ENCODE measurements around the gene FAM156B. TPM values are rescaled to one million over a fixed set of nuclear protein-coding genes. Genes with fewer than 3 reads are reported as not detected.
"Not testable (repeated sequence)": the region's sequence is repeated elsewhere in the genome, so short reads cannot be mapped to it uniquely, and the experiment has no call there.

The FAM156B gene
- total RNA-seq, 3 donors from 2014 or later (not counting 1 experiment from before 2014, with no cell fraction given), result 11.2 to 14.3 (median 13.8) TPM

GRCh38 chrX:52867610-52868348 lies 29.4 kb upstream of the FAM156B start, which contains the start of gene XAGE3:
Gene XAGE3 (minus strand): TSS chrX:52868083. CDS start chrX:52867133, 950 bp downstream.
- Mint-ChIP-seq H3K27me3 (ENCODE audit: low read depth in 2 of 2) (peaks cover 9 to 65% of the 10 kb centered on the region in 2 donors), H3K4me3 (no peak within 1 kb of the TSS), H3K4me1 (no peaks in the 10 kb centered on the region), H3K9me3 (no peaks in the 10 kb centered on the region), H3K36me3 (no peaks in the 10 kb centered on the region), H3K27ac (no peak within 1 kb of the TSS)
- WGBS (ENCODE audit: insufficient coverage), result 91% methylated on average over 35 of the region's 35 CpGs
- TF ChIP-seq CTCF (IDR thresholded peaks at IDR 0.05), result no peak
- Histone ChIP-seq H3K4me1 (ENCODE audit: control insufficient read depth, insufficient read depth, low read length) (no peaks in the 10 kb centered on the region), H3K4me3 (ENCODE audit: low read length) (no peak within 1 kb of the TSS), H3K9me3 (ENCODE audit: control insufficient read depth, insufficient read depth, low read length) (no peaks in the 10 kb centered on the region), H3K36me3 (ENCODE audit: control insufficient read depth, insufficient read depth, low read length) (no peaks in the 10 kb centered on the region), H3K27ac (ENCODE audit: low read length) (no peak within 1 kb of the TSS), H3K27me3 (ENCODE audit: control insufficient read depth, insufficient read depth, low read length) (no peaks in the 10 kb centered on the region)
- ATAC-seq (no peak), DNase-seq (no peak)
- intact Hi-C loops (cut with micrococcal nuclease), result no loop called here

GRCh38 chrX:52870046-52870445 lies 27.1 kb upstream of the FAM156B start:
- no peak overlapping the region for H3K4me3 Mint-ChIP-seq
- no peaks in the 10 kb centered on the region for H3K9me3 Mint-ChIP-seq
- 83% methylated on average over 1 of the region's 1 CpG for WGBS (ENCODE audit: insufficient coverage)
- Histone ChIP-seq H3K9me3 (ENCODE audit: control insufficient read depth, insufficient read depth, low read length) (no peaks in the 10 kb centered on the region), H3K36me3 (ENCODE audit: control insufficient read depth, insufficient read depth, low read length) (no peaks in the 10 kb centered on the region), H3K27me3 (ENCODE audit: control insufficient read depth, insufficient read depth, low read length) (no peaks in the 10 kb centered on the region), H3K27ac (ENCODE audit: low read length) (no peak overlapping the region), H3K4me1 (ENCODE audit: control insufficient read depth, insufficient read depth, low read length) (no peaks in the 10 kb centered on the region), H3K4me3 (ENCODE audit: low read length) (no peak overlapping the region)
- DNase-seq (no peak), ATAC-seq (no peak)
- no peaks in the 10 kb centered on the region for H3K4me1 Mint-ChIP-seq
- H3K27me3 Mint-ChIP-seq (ENCODE audit: low read depth in 2 of 2), result peaks cover 9 to 47% of the 10 kb centered on the region in 2 donors
- no peak for TF ChIP-seq CTCF (IDR thresholded peaks at IDR 0.05)
- H3K36me3 Mint-ChIP-seq, result no peaks in the 10 kb centered on the region
- H3K27ac Mint-ChIP-seq, result no peak overlapping the region
- intact Hi-C loops (cut with micrococcal nuclease), result no loop called here

- H3K4me1 ChIP-seq (ENCODE audit: control insufficient read depth, insufficient read depth, low read length); H3K4me3 ChIP-seq (ENCODE audit: low read length); H3K36me3 ChIP-seq (ENCODE audit: control insufficient read depth, insufficient read depth, low read length); ATAC-seq; H3K27ac ChIP-seq (ENCODE audit: low read length); H3K9me3 ChIP-seq (ENCODE audit: control insufficient read depth, insufficient read depth, low read length); DNase-seq; intact Hi-C loops (cut with micrococcal nuclease); H3K4me3 Mint-ChIP-seq; H3K27me3 ChIP-seq (ENCODE audit: control insufficient read depth, insufficient read depth, low read length); H3K27ac Mint-ChIP-seq; H3K4me1 Mint-ChIP-seq; H3K36me3 Mint-ChIP-seq; H3K9me3 Mint-ChIP-seq: not testable (repeated sequence)
- H3K27me3 Mint-ChIP-seq (ENCODE audit: low read depth in 2 of 2), result peaks cover 11 to 53% of the 10 kb centered on the region in 2 donors
Observed at GRCh38 chrX:52873825-52874224, 23.3 kb upstream of the FAM156B start.

GRCh38 chrX:52874661-52875060 lies 22.5 kb upstream of the FAM156B start:
- Histone ChIP-seq H3K4me1 (ENCODE audit: control insufficient read depth, insufficient read depth, low read length) (no peaks in the 10 kb centered on the region), H3K36me3 (ENCODE audit: control insufficient read depth, insufficient read depth, low read length) (no peaks in the 10 kb centered on the region), H3K4me3 (ENCODE audit: low read length) (no peak overlapping the region), H3K9me3 (ENCODE audit: control insufficient read depth, insufficient read depth, low read length) (no peaks in the 10 kb centered on the region), H3K27me3 (ENCODE audit: control insufficient read depth, insufficient read depth, low read length) (no peaks in the 10 kb centered on the region), H3K27ac (ENCODE audit: low read length) (no peak overlapping the region)
- no peak for TF ChIP-seq CTCF (IDR thresholded peaks at IDR 0.05)
- intact Hi-C loops (cut with micrococcal nuclease), result no loop called here
- H3K4me1 Mint-ChIP-seq, result no peaks in the 10 kb centered on the region
- no peak for ATAC-seq
- H3K9me3 Mint-ChIP-seq, result no peaks in the 10 kb centered on the region
- no peak for DNase-seq
- H3K36me3 Mint-ChIP-seq, result no peaks in the 10 kb centered on the region
- peaks cover 11 to 53% of the 10 kb centered on the region in 2 donors for H3K27me3 Mint-ChIP-seq (ENCODE audit: low read depth in 2 of 2)
- no peak overlapping the region for H3K4me3 Mint-ChIP-seq
- 87% methylated on average over 4 of the region's 5 CpGs for WGBS (ENCODE audit: insufficient coverage)
- no peak overlapping the region for H3K27ac Mint-ChIP-seq

- H3K4me3 Mint-ChIP-seq; H3K36me3 ChIP-seq (ENCODE audit: control insufficient read depth, insufficient read depth, low read length); H3K9me3 ChIP-seq (ENCODE audit: control insufficient read depth, insufficient read depth, low read length); H3K36me3 Mint-ChIP-seq; H3K27ac Mint-ChIP-seq; H3K9me3 Mint-ChIP-seq; H3K27ac ChIP-seq (ENCODE audit: low read length); H3K4me3 ChIP-seq (ENCODE audit: low read length); H3K4me1 ChIP-seq (ENCODE audit: control insufficient read depth, insufficient read depth, low read length); intact Hi-C loops (cut with micrococcal nuclease); H3K4me1 Mint-ChIP-seq; DNase-seq; H3K27me3 ChIP-seq (ENCODE audit: control insufficient read depth, insufficient read depth, low read length); ATAC-seq: not testable (repeated sequence)
- WGBS (ENCODE audit: insufficient coverage), result 81% methylated on average over 2 of the region's 10 CpGs
- H3K27me3 Mint-ChIP-seq (ENCODE audit: low read depth in 2 of 2), result peaks cover 8 to 45% of the 10 kb centered on the region in 2 donors
Observed at GRCh38 chrX:52875436-52875835, 21.7 kb upstream of the FAM156B start.

- H3K4me3 Mint-ChIP-seq; ATAC-seq; H3K9me3 Mint-ChIP-seq; H3K4me1 Mint-ChIP-seq; H3K9me3 ChIP-seq (ENCODE audit: control insufficient read depth, insufficient read depth, low read length); H3K27me3 ChIP-seq (ENCODE audit: control insufficient read depth, insufficient read depth, low read length); H3K4me3 ChIP-seq (ENCODE audit: low read length); H3K36me3 Mint-ChIP-seq; H3K36me3 ChIP-seq (ENCODE audit: control insufficient read depth, insufficient read depth, low read length); DNase-seq; H3K27ac Mint-ChIP-seq; intact Hi-C loops (cut with micrococcal nuclease); H3K27ac ChIP-seq (ENCODE audit: low read length); H3K4me1 ChIP-seq (ENCODE audit: control insufficient read depth, insufficient read depth, low read length): not testable (repeated sequence)
- 81% methylated on average over 3 of the region's 6 CpGs for WGBS (ENCODE audit: insufficient coverage)
- H3K27me3 Mint-ChIP-seq (ENCODE audit: low read depth in 2 of 2), result peaks cover 8 to 38% of the 10 kb centered on the region in 2 donors
Observed at GRCh38 chrX:52876386-52876785, 20.7 kb upstream of the FAM156B start.

Measured in natural killer cell (primary cell).